Measurements from ENCODE around the gene NFIX.
"Not testable (repeated sequence)": the region's sequence is repeated elsewhere in the genome, so short reads cannot be mapped to it uniquely, and the experiment has no call there.

The NFIX gene

GRCh38 chr19:12953138-12953798, 42.0 kb upstream of the NFIX start:
- Histone ChIP-seq H3K4me1 (ENCODE audit: control insufficient read depth in 1 of 2, insufficient read depth in 1 of 2, low read depth in 1 of 2, low read length in 1 of 2) (peaks cover 15 to 31% of the 10 kb centered on the region in 2 experiments), H3K9me3 (no peaks in the 10 kb centered on the region), H3K36me3 (peaks cover 17% of the 10 kb centered on the region), H3K27me3 (no peaks in the 10 kb centered on the region), H3K27ac (peak overlapping the region; percentile 45), H3K4me3 (ENCODE audit: low read depth in 1 of 2, low read length in 1 of 2) (no peak overlapping the region)
- TF ChIP-seq CTCF (IDR thresholded peaks at IDR 0.05) = no peak

GRCh38 chr19:12953799-12954611, 41.3 kb upstream of the NFIX start:
- Histone ChIP-seq H3K36me3 (peaks cover 9% of the 10 kb centered on the region), H3K4me3 (ENCODE audit: low read depth in 1 of 2, low read length in 1 of 2) (no peak overlapping the region), H3K27ac (peak overlapping the region; percentile 45), H3K9me3 (no peaks in the 10 kb centered on the region), H3K27me3 (no peaks in the 10 kb centered on the region), H3K4me1 (ENCODE audit: control insufficient read depth in 1 of 2, insufficient read depth in 1 of 2, low read depth in 1 of 2, low read length in 1 of 2) (peaks cover 15 to 31% of the 10 kb centered on the region in 2 experiments)
- no peak for TF ChIP-seq CTCF (IDR thresholded peaks at IDR 0.05)

GRCh38 chr19:12954612-12954962, 40.7 kb upstream of the NFIX start:
- TF ChIP-seq CTCF (IDR thresholded peaks at IDR 0.05) = no peak
- Histone ChIP-seq H3K36me3 (peaks cover 3% of the 10 kb centered on the region), H3K9me3 (no peaks in the 10 kb centered on the region), H3K4me3 (ENCODE audit: low read depth in 1 of 2, low read length in 1 of 2) (no peak overlapping the region), H3K27ac (peak overlapping the region; percentile 38), H3K27me3 (no peaks in the 10 kb centered on the region), H3K4me1 (ENCODE audit: control insufficient read depth in 1 of 2, insufficient read depth in 1 of 2, low read depth in 1 of 2, low read length in 1 of 2) (peaks cover 15 to 31% of the 10 kb centered on the region in 2 experiments)

GRCh38 chr19:12955575-12955974, 39.7 kb upstream of the NFIX start:
- H3K27ac ChIP-seq; H3K4me3 ChIP-seq (ENCODE audit: low read depth in 1 of 2, low read length in 1 of 2): not testable (repeated sequence)
- peaks cover 15 to 25% of the 10 kb centered on the region in 2 experiments for H3K4me1 ChIP-seq (ENCODE audit: control insufficient read depth in 1 of 2, insufficient read depth in 1 of 2, low read depth in 1 of 2, low read length in 1 of 2)

GRCh38 chr19:12955996-12956395, 39.3 kb upstream of the NFIX start:
- Histone ChIP-seq H3K4me3 (ENCODE audit: low read depth in 1 of 2, low read length in 1 of 2) (no peak overlapping the region), H3K36me3 (no peaks in the 10 kb centered on the region), H3K27ac (no peak overlapping the region)

More at GRCh38 chr19:12955575-12955974, 39.7 kb upstream of the NFIX start:
- not testable (repeated sequence) for H3K27me3 ChIP-seq, H3K36me3 ChIP-seq, H3K9me3 ChIP-seq

More at GRCh38 chr19:12955996-12956395, 39.3 kb upstream of the NFIX start:
- Histone ChIP-seq H3K9me3 (no peaks in the 10 kb centered on the region), H3K4me1 (ENCODE audit: control insufficient read depth in 1 of 2, insufficient read depth in 1 of 2, low read depth in 1 of 2, low read length in 1 of 2) (peaks cover 15 to 25% of the 10 kb centered on the region in 2 experiments), H3K27me3 (no peaks in the 10 kb centered on the region)
- TF ChIP-seq CTCF (IDR thresholded peaks at IDR 0.05) = no peak
